ENCODE data around the gene CYB5R3.
"Not testable (repeated sequence)": the region's sequence is repeated elsewhere in the genome, so short reads cannot be mapped to it uniquely, and the experiment has no call there.

CYB5R3 gene

DNA sequence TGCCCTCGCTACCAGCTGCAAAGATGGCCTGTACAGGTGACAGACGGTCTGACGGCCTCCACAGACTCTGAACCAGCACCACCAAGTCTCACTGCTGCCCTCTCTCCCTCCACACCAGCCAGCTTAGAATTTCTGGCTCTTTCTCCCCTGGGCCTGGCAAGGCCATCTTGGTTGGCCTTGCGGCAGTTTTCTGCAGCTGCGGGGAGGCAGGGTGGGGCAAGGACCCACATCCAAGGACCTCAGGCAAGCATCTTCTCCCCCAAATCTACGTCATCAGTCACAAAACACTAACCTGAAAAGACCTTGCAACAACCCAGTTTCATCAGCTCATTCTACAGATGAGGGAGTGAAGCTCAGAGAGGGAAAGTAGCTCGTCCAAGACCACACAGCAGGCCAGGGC lies 22.8 kb downstream of the CYB5R3 start:
- DNase-seq (ENCODE audit: low read depth in 3 of 3, low spot score in 1 of 3) = no peak

DNA sequence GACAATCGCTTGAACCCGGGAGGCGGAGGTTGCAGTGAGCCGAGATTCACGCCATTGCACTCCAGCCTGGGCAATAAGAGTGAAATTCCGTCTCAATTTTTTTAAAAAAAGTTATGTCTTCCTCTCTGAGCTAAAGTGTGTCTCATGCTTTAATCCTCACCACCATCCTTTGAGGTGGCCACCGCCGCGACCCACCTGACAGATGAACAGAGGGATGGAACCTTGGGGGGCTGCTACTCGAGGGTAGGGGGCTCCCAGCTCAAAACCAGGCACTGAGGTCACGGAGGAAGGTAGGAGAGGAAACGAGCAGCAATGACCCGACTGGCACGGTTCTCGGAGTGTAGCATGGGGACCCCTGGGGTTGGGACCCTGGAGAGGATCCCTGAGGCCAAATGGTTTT lies 23.8 kb downstream of the CYB5R3 start:
- DNase-seq (ENCODE audit: low read depth in 3 of 3, low spot score in 1 of 3) = no peak

DNA sequence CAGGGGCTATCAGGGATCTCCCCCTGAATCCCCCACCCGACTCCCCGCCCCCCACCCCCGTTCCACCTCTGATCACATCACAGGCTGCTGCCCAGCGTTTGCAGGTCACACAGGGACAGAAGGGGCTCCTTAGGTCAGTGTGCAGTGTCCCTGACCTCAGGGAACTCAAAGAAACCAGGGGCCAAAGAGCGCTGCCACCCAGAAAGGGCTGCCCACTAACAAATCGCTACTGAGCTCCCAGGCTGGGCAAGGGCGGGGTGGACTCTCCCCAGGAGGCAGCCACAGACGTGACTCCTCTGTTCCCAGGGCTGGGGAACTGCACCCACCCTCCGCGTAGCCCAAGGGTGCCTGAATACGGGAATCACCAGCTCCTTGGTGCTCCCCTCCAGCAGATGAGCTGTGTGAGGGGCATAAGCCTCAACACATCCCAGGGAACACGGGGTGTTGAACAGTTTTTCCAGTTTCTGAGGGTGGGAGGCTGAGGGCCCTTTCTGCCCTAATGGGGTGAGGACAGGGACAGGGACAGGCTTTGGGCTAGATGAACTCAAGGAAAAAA lies 24.6 kb downstream of the CYB5R3 start:
- no peak for DNase-seq (ENCODE audit: low read depth in 3 of 3, low spot score in 1 of 3)

DNA sequence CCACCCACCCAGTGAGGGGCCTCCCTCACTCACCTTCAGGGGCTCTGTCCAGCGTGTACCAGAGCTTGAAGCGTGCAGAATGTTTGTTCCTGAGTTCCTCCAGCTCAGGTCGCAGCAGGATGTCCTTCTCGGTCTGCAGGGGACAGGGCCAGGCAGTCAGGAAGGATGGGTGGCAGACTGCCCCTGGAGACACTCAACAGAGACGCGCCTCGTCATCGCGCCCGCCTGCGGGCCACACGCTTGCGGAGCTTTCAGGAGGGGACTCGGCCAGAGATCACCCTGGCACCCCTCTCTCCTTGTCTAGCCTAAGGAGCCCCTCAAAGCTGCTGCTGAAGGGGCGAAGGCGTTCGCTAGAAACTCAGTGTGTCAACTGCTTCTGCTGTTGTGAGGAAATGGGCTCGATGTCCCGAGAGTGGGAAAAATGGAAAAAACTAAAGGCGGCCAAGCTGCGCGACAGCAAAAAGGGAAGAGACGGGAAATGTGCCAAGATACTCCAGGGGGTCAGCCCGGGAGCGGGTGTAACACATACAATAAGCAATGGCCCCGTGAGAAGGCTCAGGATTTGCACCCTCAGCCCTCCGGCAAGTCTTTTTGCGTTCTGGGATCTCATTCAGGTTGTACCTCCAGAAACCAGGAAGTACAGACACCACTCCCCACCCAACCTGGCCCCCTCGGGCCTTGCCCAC lies 25.3 kb downstream of the CYB5R3 start:
- DNase-seq (ENCODE audit: low read depth in 3 of 3, low spot score in 1 of 3) = no peak

DNA sequence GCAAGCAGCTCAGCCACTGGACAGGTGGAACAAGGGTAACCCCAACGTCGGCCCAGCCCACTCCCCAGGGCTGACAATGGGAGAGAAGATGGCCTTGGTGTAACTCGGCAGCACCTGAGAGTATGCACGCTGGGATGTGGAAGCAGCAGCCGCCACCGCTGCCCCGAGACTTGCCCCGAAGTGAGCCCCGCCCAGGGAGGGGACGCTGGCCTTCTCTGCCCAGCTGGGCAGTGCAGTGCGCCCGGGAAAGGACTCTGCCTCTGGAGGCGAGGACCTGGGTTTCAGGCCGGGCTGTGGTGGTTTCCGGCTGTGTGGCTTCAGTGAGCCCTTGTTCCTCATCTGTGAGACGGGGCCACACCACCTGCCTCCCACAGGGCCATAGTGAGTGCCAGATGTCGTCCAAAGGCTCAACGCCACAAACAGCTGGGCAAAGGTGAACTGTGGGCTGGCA lies 25.9 kb downstream of the CYB5R3 start:
- DNase-seq (ENCODE audit: low read depth in 3 of 3, low spot score in 1 of 3) = no peak

DNA sequence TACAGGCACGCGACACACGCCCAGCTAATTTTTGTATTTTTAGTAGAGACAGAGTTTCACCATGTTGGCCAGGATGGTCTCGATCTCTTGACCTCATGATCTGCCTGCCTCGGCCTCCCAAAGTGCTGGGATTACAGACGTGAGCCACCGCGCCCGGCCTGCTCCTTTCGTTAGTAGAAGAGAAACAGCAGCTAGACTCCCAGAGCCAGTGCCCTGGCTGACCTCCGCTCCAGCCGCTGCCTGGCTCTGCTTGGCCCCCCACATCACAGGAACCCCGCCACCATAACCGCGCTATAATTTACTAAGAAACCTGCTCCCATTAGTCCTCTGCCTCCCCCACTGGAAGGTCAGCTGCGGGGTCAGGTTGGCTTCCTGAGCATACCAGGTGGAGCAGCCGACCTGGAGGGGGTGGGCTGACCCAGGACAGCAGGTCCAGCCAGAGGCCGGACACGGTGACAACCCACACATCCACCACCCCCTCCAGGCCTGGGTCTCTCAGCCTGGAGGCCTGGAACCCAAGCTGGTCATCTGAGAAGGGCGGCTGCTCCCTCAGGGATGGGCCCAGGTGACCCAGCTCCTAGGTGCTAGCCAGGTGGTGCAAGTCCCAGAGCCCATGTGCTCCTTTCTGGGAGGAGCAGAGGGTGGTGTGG lies 27.0 kb downstream of the CYB5R3 start:
- no peak for DNase-seq (ENCODE audit: low read depth in 3 of 3, low spot score in 1 of 3)

DNA sequence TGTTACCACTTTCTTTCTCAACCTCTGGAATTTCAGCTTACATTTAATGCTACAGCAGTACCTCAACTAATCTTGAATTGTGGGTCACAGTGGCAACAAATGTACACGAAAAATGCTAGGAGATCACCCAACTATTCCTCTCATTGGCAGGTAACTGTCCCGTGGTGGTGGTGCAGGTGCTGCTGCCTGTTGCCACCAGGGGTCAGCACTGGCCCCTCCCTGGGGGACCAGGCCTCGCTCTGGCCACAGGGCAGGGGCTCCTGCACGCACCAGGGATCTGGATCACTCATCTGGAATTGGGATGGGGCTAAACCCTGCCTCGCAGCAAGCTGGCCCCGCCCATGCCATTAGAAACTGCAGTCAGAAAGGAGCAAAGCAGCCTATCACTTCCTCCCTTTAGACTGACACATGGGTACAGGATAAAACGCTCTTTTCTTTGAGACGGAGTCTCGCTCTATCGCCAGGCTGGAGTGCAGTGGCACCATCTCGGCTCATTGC lies 27.6 kb downstream of the CYB5R3 start:
- peak in 2 of 3 donors; percentile 13 to 43 for DNase-seq (ENCODE audit: low read depth in 3 of 3, low spot score in 1 of 3)

DNA sequence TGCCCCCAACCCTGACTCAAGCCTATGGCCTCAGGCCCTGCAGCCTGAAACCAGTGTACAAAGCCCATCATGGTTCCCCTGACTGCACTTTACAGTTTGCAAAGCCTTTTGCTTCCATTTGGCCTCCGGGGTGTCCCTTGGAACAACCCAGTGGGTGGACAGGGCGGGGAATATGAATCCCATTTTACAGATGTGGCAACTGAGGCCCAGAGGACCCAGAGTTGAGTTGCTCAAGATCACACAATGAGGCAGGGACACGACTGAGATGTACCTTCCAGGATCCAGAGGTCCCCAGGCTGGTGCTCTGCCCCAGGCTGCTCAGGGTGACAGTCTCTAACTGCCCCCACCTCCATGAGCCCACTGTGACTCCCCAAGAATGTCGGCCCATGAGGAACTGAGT lies 29.1 kb downstream of the CYB5R3 start:
- no peak for DNase-seq (ENCODE audit: low read depth in 3 of 3, low spot score in 1 of 3)

DNA sequence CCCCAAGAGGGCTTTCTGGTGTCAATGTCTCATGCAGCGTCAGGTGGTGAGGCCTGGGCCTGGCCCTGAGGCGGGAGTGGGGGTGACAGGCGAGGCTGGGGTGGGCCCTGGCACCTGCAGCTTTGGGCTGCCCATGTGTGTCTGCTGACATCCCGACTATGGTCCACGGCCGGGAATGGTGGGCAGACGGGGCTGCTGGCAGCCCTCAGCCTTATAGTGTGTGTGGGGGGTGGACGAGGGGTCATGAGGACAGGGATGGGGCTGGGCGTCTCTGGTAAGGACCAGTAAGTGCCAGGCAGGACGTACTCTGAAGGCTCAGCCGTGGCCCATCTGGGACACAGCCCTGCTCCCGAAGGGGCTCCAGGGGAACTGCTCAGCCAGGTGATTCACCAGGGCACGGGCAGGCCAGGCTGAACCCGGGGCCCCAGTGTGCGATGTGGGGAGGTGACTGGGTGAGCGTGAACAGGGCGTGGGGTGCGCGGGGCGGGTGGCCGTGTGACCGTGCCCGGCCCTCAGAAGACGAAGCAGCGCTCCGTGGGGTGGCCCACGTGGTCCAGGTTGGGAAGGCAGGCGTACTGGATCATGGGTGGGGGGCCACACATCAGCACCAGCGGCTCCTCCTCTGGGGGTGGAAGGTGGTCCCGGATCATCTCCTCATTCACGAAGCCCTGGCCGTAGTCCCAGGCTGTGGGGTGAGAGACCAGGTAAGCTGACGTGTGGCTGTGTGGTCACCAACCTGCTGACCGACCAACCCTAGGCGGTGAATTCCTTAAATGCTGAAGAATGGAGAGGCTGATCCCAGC lies 29.7 kb downstream of the CYB5R3 start:
- no peak for DNase-seq (ENCODE audit: low read depth in 3 of 3, low spot score in 1 of 3)

DNA sequence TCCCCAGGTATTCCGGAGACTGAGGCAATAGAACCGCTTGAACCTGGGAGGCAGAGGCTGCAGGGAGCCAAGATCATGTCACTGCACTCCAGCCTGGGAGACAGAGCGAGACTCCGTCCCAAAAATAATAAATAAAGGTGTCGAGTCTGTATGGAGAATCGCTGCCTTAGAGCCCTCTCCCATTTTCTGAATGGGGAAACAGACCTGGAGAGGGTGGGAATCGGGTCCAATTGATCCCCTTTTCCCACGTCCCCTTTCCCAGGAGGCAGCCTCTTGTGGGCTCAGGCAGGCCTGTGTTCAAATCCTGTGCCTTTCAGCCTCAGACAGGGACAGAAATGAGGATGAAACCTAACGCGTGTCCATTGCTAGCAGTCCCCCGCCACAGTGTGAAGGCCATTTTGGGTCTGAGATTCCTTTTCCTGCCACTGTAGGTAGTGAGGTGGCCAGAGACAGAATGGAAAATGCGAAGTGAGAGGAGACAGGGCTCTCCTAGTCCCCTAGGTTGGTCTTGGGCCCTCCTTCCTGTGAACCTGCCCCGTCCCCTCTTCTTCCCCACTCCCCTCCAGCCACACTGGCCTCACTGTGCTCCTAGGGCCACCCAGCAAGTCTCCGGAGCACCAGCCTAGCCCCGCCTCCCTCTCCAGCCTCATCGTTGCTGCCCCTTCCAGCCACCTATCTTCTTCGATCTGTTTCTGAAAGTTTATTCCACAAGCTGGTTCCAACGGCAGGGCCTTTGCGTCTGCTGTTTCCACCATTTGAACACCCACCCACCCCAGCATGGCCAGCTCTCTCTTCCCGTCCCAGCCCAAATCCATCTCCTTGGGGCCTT lies 31.8 kb downstream of the CYB5R3 start:
- no peak for DNase-seq (ENCODE audit: low read depth in 3 of 3, low spot score in 1 of 3)

DNA sequence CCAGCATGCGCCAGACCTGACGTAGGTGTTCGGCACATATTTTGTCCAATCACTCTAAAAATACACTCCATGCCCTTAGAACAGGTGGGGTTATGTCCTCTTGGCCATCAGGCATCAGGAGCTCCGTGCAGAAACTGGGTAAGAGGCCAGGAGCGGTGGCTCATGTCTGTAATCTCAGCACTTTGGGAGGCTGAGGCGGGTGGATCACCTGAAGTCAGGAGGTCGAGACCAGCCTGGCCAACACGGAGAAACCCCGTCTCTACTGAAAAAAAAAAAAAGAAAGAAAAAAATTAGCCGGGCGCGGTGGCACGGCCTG lies 33.4 kb downstream of the CYB5R3 start:
- not testable (repeated sequence) for DNase-seq (ENCODE audit: low read depth in 3 of 3, low spot score in 1 of 3)

DNA sequence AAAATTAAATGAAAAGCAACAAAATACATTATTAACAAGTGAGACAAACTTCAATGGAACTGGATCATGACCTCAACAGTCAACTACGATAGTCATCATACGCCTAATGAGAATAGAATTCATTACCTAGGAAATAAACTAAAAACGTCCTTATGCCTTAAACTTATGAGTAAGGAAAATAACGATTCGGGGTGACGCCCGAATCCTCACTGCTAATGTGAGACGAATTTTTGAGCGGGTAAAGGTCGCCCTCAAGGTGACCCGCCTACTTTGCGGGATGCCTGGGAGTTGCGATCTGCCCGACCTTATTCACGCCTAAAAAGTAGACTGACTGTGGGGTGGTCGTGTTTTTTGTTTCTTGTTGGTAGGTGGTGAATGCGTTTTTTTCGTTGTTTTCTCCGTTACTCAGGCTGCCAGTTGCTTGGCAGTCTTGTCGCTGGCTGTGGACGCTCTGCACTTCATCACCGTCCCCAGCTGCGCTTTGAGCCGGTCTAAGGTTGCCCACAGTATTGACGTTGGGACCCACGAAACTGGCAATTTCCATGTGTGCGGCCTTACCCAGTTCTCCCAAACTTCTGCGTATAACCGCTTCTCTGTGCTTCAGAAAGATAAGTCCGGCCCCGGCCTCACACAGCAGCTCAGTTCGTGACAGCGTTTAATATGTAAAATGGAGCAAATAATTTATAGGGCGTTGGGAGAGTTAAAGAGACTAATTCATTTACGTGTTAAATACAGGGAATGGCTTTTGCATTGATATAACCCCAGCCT lies 33.9 kb downstream of the CYB5R3 start:
- peak; percentile 52 to 66 (median 63) for DNase-seq (ENCODE audit: low read depth in 3 of 3, low spot score in 1 of 3)

DNA sequence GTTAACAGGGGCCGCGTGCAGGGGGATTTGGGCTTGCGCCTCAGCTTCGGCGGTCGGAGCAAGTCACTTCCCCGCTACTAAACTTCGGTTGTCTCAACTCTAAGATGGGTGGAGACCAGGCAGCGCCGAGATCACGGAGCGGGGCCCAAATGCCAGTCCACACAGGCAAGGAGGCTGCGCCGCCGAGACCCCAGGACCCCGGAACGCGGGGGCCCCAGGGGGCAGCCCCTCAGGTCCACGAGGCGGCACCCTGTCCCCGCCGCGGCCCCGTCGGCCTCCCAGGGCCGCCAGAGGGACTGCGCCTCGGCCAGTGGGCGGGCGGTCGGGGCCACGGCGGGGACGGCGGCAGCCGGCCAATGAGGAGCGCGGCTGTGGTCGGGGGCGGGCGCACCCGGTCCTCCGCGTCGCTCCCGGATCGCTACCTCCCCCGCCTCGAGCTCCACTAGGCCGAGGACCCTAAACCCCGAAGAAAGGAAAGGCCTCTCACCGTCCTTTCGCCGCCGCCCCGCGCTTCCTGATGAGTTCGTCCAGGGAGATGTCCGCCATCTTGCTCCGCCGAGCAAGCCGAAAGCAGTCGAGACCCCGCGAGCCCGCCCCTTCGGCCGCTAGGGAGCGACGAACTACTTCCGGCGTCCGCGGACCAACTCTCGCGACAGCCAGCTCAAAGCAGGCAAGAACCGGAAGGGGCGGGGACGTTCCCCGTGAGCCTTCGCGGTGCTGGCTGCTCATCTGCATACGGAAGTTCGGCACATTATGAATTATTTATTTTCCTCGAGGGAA lies 34.7 kb downstream of the CYB5R3 start, which contains the start of gene POLDIP3:
TSS of gene POLDIP3 (minus strand) at position 572 of the 780 bp plus-strand sequence. CDS start at position 546, 26 bp downstream.
- DNase-seq (ENCODE audit: low read depth in 3 of 3, low spot score in 1 of 3) = peak; percentile 95 to 98 (median 97)

DNA sequence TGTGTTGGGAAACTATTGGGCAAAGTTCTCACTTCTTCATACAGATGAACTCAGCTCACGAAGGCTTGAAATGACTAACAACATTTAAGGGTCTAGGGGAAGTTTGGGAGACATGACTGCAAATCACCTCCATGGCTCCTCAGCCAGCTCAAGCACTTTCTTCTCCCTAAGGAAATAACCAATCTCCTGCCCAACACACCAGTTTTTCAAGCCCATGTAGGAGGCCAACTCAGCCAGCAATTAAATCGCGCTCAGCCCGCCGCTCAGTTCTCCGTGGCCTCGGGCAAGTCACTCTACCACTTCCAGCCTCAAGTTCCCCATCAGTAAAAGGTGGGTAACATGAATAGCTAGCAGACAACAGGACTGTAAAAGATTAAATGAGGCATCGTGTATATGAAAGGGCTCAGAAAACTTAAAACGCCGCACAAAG lies 35.3 kb downstream of the CYB5R3 start:
- no peak for DNase-seq (ENCODE audit: low read depth in 3 of 3, low spot score in 1 of 3)

DNA sequence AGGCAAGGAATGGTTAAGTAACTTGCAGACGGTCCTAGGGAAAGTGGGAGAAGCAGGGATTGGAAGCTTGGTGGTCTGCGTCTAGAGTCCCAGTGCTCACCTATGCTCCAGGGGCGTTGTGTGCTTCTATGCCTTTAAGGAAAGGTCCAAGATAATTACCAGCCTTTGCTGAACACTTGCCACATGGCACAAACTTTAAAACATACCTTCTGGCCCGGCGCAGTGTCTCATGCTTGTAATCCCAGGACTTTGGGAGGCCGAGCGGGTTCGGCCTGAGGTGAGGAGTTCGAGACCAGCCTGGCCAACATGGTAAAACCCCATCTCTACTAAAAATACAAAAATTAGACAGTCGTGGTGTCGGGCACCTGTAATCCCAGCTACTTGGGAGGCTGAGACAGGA lies 36.9 kb downstream of the CYB5R3 start:
- DNase-seq (ENCODE audit: low read depth in 3 of 3, low spot score in 1 of 3) = no peak

DNA sequence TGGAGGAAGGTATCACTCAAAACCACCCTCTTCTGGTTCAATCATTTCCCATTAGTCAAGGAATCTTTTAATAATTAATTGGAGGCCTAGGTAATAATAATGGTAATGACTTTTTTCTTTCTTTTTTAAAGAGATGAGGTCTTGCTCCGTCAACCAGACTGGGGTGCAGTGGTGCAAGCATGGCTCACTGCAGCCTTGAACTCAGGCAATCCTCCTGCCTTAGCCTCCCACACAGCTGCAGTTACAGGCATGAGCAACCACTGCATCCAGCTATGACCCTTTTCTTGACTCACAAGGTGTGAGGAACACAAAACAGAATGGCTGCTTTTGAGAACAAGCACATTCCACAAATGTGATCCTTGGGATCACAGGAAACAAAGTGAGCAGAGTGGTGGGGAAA lies 38.1 kb downstream of the CYB5R3 start:
- DNase-seq (ENCODE audit: low read depth in 3 of 3, low spot score in 1 of 3) = no peak

DNA sequence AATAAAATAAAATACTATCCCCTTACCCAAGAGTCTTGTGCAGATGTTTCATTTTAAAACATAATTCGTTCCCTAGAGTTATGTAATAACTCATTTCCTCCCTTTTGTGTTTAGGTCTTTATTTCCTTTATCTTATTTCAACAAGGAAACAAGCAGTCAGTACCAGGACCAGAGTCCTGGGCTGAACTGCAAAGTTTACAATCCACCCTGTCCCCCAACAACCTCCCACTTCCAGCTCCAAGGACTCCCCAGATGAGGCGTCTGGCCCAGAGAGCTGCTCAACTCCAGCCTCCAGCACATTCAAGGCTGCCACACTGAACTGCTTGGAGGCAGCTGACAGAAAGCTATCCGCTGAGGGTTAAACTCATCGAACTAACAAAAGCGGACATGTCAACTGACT lies 39.0 kb downstream of the CYB5R3 start:
- DNase-seq (ENCODE audit: low read depth in 3 of 3, low spot score in 1 of 3) = no peak

DNA sequence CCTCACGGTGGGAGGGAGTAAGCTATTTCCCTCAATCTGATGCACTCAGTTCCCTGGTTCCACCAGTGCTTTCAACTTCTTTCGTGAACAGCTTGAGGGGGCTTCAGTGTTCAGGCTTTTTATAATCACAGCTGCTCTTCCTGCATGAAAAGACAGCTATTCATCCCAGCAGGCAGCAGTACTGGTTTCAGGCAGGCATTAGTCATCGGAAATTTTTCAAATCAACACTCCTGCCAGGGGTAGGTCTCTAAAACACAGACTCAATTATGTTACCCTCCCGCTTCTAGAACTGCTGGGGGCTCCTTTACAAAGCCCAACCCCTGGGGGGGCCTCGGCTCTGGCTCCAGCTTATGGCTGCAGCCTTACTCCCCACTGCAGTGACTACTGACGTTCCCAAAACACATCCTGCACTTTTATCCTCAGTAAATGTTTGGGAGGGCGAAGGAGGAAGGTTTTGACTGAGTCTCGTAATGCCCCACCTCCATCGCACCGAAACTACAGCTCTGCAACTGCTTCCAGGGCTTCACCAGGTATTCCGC lies 40.3 kb downstream of the CYB5R3 start:
- DNase-seq (ENCODE audit: low read depth in 3 of 3, low spot score in 1 of 3) = no peak
